BJ (cell line): ENCODE data around the gene GNG14. TPM values are rescaled to one million over a fixed set of nuclear protein-coding genes. Genes with fewer than 3 reads are reported as not detected.

Experiments used
- CTCF ChIA-PET: fragments of 350-600 bp; formaldehyde crosslinking; extraction: SDS; loops from one replicate; lab custom pipeline; 2021; ENCODE audit warnings: antibody characterized with exemption, inconsistent platforms; lab: Yijun Ruan, JAX
- POLR2A ChIA-PET: fragments of 300-600 bp; sonication (Branson Sonifier 250); formaldehyde crosslinking; extraction: SDS; loops from one replicate; lab custom pipeline; 2021; ENCODE audit warnings: antibody characterized with exemption; lab: Charles Lee
- DNase-seq: peaks from one replicate; pipeline ENCODE4 v3.0.0-alpha.2; 2011; ENCODE audit warnings: low read depth
- H3K27me3 ChIP-seq: 2 replicates; pipeline ENCODE4 v1.6.0; 2011; ENCODE audit warnings: low read length; ENCODE audit not compliant: control insufficient read depth, insufficient read depth
- H3K36me3 ChIP-seq: 2 replicates; pipeline ENCODE4 v1.5.1; 2011; ENCODE audit warnings: low read length; ENCODE audit not compliant: control insufficient read depth, insufficient read depth
- H3K4me3 ChIP-seq: 2 replicates; pipeline ENCODE4 v1.5.1; 2011; ENCODE audit warnings: low read depth, mild to moderate bottlenecking, control low read depth, low read length
- CTCF ChIP-seq: IDR thresholded peaks from 2 replicates; pipeline ENCODE4 v1.5.1; 2011; ENCODE audit warnings: low read depth, mild to moderate bottlenecking, control low read depth, inconsistent platforms, low read length, moderate library complexity; ENCODE audit not compliant: insufficient read depth
- polyA plus RNA-seq: library from polyadenylated mRNA; depleted of rRNA; stranded (reverse); fragments of >200 nt; gene quantifications from 2 replicates; pipeline ENCODE4 v1.2.3, GENCODE V29; 2011

GNG14 gene
- polyA plus RNA-seq, 1 experiment, result not detected

DNA sequence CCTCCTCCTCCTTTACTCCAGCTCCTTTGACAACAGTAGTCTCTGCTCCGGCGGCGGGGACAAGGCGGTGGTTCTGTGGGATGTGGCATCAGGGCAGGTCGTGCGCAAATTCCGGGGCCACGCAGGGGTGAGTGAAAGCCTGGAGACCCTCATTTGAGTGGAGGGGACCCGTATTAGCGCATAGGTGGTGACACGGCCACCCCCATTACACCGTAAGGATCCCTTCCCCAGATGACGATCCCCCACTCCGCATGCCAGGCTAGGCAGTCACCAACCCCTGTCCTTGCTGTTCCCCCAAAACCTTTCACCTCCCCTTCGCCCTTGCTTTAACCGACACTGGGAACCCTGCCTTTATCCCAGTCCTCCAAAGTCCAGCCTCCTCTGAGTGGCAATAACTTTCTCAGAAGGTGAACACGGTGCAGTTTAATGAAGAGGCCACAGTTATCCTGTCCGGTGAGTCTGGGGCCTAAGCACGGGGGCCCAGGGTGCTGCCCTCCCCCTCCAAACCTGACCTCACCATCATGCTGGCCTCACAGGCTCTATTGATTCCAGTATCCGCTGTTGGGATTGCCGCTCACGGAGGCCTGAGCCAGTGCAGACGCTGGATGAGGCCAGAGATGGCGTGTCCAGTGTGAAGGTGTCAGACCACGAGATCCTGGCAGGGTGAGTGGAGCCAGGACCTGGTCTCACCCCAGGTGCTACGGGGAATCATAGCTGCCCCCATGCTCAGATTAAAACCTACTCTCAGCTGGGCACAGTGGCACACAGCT, 17.5 kb upstream of the GNG14 start:
- peak overlapping the region; percentile 82 for H3K4me3 ChIP-seq
- no peak for DNase-seq
- H3K36me3 ChIP-seq, result peaks cover 20% of the 10 kb centered on the region
- no peak for TF ChIP-seq CTCF
- no peaks in the 10 kb centered on the region for H3K27me3 ChIP-seq
- CTCF ChIA-PET, result interaction anchor here (1.0 to 2.4 kb wide), 2 partner anchors 106 to 110 kb away, joined by 3 to 13 read pairs; no protein-coding TSS in a partner anchor
- POLR2A ChIA-PET, result no interaction called here

GRCh38 chr19:12672744-12673143, 15.1 kb upstream of the GNG14 start:
- POLR2A ChIA-PET, result no interaction called here
- CTCF ChIA-PET, result interaction anchor here (0.7 to 2.3 kb wide), 16 partner anchors 8 to 613 kb away, joined by 3 to 19 read pairs (median 4); partner anchors contain the start of genes DHPS and TRIR

DNA sequence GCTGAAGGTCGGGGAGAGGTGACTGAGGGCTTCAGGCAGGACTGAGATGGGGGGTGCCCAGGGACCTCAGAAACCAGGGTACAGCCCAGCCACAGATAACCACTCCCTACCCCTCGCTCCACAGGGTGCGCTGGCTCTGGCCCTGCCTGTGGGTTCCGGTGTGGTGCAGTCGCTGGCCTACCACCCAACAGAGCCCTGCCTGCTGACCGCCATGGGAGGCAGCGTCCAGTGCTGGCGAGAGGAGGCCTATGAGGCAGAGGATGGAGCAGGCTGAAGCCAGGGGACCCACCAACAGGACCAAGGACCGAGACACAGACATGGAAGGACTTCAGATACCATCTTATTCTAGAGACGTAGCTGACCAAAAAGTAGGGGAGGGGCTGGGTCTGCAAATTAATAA, 12.4 kb upstream of the GNG14 start:
- CTCF ChIA-PET, result interaction anchor here (1.4 to 1.6 kb wide), 2 partner anchors 9 to 85 kb away, joined by 5 read pairs; partner anchors contain the start of genes MAN2B1 and WDR83
- DNase-seq, result no peak
- Histone ChIP-seq H3K4me3 (no peak overlapping the region), H3K27me3 (no peaks in the 10 kb centered on the region), H3K36me3 (peaks cover 36% of the 10 kb centered on the region)
- POLR2A ChIA-PET, result no interaction called here
- no peak for TF ChIP-seq CTCF

More at GRCh38 chr19:12672744-12673143, 15.1 kb upstream of the GNG14 start:
- DNase-seq, result no peak
- TF ChIP-seq CTCF, result no peak
- peaks cover 28% of the 10 kb centered on the region for H3K36me3 ChIP-seq
- no peaks in the 10 kb centered on the region for H3K27me3 ChIP-seq
- H3K4me3 ChIP-seq, result no peak overlapping the region

- H3K27me3 ChIP-seq, result no peaks in the 10 kb centered on the region
- peaks cover 35% of the 10 kb centered on the region for H3K36me3 ChIP-seq
- ChIA-PET POLR2A (no interaction called here), CTCF (interaction anchor here (0.6 to 3.9 kb wide), 10 partner anchors 8 to 172 kb away, joined by 3 to 16 read pairs (median 4); partner anchors contain the start of genes MAN2B1 and WDR83)
- no peak for DNase-seq
- H3K4me3 ChIP-seq, result no peak overlapping the region
- no peak for TF ChIP-seq CTCF
These were observed 11.9 kb upstream of the GNG14 start for GRCh38 chr19:12675940-12676339.

DNA sequence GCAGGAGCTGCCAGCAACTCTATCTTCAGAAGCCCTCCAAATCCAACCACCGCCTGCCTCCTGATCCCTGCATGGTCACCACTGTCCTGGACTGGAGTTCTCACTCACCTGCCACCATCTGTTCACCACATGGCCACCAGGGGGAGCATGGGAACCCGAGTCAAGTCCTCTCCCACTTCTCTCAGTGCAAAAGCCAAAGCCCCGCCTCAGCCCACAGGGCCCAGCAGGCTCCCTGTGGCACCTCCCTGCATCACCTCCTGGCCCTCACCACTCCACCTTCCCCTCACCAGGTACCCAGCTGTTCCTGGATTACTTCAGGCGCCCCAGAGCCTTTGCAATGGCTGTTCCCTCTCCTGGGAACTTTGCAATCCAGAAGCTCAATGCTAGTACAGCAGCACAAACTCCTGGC, 11.4 kb upstream of the GNG14 start:
- Histone ChIP-seq H3K36me3 (peaks cover 35% of the 10 kb centered on the region), H3K27me3 (no peaks in the 10 kb centered on the region), H3K4me3 (no peak overlapping the region)
- POLR2A ChIA-PET, result no interaction called here
- peak; percentile 91 for TF ChIP-seq CTCF
- CTCF ChIA-PET, result interaction anchor here (0.6 to 3.9 kb wide), 12 partner anchors 8 to 617 kb away, joined by 3 to 16 read pairs (median 4); partner anchors contain the start of genes FBXW9, MAN2B1 and WDR83
- DNase-seq, result no peak
